Measurements from ENCODE around the gene PCDHB16.
"Not testable (repeated sequence)": the region's sequence is repeated elsewhere in the genome, so short reads cannot be mapped to it uniquely, and the experiment has no call there.

The PCDHB16 gene

GRCh38 chr5:141180313-141180712, 1.9 kb upstream of the PCDHB16 start:
- TF ChIP-seq CTCF (conservative IDR thresholded peaks at IDR 0.05), result no peak
- no peak overlapping the region for H3K27ac ChIP-seq

- H3K27ac ChIP-seq, result not testable (repeated sequence)
These were observed 2.1 kb downstream of the PCDHB16 start for GRCh38 chr5:141184117-141184855.

- TF ChIP-seq CTCF (conservative IDR thresholded peaks at IDR 0.05), result peak; percentile 86
- H3K27ac ChIP-seq, result no peak within 1 kb of the TSS
These were observed 4.8 kb downstream of the PCDHB16 start, which contains the start of gene PCDHB9 for GRCh38 chr5:141186897-141187512. Gene PCDHB9, plus strand, starts transcription at chr5:141187161. Its CDS starts 158 bp downstream, at chr5:141187319.

GRCh38 chr5:141188682-141189081, 6.5 kb downstream of the PCDHB16 start:
- H3K27ac ChIP-seq, result not testable (repeated sequence)

- H3K27ac ChIP-seq, result not testable (repeated sequence)
These were observed 6.9 kb downstream of the PCDHB16 start for GRCh38 chr5:141189131-141189530.

- peak; percentile 91 for TF ChIP-seq CTCF (conservative IDR thresholded peaks at IDR 0.05)
- H3K27ac ChIP-seq, result peak within 1 kb of the TSS; percentile 42; the same call in 1 of the 2 replicates
These were observed 10.0 kb downstream of the PCDHB16 start, which contains the start of gene PCDHB10 for GRCh38 chr5:141192110-141192725. Gene PCDHB10, plus strand, starts transcription at chr5:141192353. Its CDS starts 200 bp downstream, at chr5:141192553.

GRCh38 chr5:141194332-141194731, 12.1 kb downstream of the PCDHB16 start:
- not testable (repeated sequence) for H3K27ac ChIP-seq

- H3K27ac ChIP-seq, result no peak overlapping the region
- no peak for TF ChIP-seq CTCF (conservative IDR thresholded peaks at IDR 0.05)
These were observed 14.2 kb downstream of the PCDHB16 start for GRCh38 chr5:141196363-141196762.

GRCh38 chr5:141199359-141200235, 17.4 kb downstream of the PCDHB16 start, which contains the start of gene PCDHB11:
Gene PCDHB11, plus strand, starts transcription at chr5:141199627. Its CDS starts 148 bp downstream, at chr5:141199775.
- peak; percentile 87 for TF ChIP-seq CTCF (conservative IDR thresholded peaks at IDR 0.05)
- H3K27ac ChIP-seq, result peak within 1 kb of the TSS; percentile 73

GRCh38 chr5:141201126-141201525, 18.9 kb downstream of the PCDHB16 start:
- H3K27ac ChIP-seq, result not testable (repeated sequence)

GRCh38 chr5:141201646-141202045, 19.5 kb downstream of the PCDHB16 start:
- not testable (repeated sequence) for H3K27ac ChIP-seq
